Activated CD8-positive, alpha-beta memory T cell treated with anti-CD3 and anti-CD28 coated beads for 36 hours (primary cell): ENCODE results near the gene GIGYF2. TPM values are rescaled to one million over a fixed set of nuclear protein-coding genes. Genes with fewer than 3 reads are reported as not detected.

ENCODE experiments used
- CTCF ChIA-PET: fragments of 350-600 bp; sonication (Branson Sonifier 250); formaldehyde crosslinking; loops from one replicate; lab custom pipeline; 2021; ENCODE audit warnings: antibody characterized with exemption; lab: Charles Lee
- POLR2A ChIA-PET: fragments of 350-600 bp; sonication (Branson Sonifier 250); formaldehyde crosslinking; loops from one replicate; lab custom pipeline; 2021; ENCODE audit warnings: antibody characterized with exemption; lab: Charles Lee
- total RNA-seq, 2 experiments: library from RNA; stranded (reverse); gene quantifications; one replicate each; pipeline ENCODE4 v1.2.3, GENCODE V29; 2021

The GIGYF2 gene, protein sequence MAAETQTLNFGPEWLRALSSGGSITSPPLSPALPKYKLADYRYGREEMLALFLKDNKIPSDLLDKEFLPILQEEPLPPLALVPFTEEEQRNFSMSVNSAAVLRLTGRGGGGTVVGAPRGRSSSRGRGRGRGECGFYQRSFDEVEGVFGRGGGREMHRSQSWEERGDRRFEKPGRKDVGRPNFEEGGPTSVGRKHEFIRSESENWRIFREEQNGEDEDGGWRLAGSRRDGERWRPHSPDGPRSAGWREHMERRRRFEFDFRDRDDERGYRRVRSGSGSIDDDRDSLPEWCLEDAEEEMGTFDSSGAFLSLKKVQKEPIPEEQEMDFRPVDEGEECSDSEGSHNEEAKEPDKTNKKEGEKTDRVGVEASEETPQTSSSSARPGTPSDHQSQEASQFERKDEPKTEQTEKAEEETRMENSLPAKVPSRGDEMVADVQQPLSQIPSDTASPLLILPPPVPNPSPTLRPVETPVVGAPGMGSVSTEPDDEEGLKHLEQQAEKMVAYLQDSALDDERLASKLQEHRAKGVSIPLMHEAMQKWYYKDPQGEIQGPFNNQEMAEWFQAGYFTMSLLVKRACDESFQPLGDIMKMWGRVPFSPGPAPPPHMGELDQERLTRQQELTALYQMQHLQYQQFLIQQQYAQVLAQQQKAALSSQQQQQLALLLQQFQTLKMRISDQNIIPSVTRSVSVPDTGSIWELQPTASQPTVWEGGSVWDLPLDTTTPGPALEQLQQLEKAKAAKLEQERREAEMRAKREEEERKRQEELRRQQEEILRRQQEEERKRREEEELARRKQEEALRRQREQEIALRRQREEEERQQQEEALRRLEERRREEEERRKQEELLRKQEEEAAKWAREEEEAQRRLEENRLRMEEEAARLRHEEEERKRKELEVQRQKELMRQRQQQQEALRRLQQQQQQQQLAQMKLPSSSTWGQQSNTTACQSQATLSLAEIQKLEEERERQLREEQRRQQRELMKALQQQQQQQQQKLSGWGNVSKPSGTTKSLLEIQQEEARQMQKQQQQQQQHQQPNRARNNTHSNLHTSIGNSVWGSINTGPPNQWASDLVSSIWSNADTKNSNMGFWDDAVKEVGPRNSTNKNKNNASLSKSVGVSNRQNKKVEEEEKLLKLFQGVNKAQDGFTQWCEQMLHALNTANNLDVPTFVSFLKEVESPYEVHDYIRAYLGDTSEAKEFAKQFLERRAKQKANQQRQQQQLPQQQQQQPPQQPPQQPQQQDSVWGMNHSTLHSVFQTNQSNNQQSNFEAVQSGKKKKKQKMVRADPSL (N-terminal part only)
- 10 to 100 TPM; 49.9 to 54.0 TPM for total RNA-seq

DNA sequence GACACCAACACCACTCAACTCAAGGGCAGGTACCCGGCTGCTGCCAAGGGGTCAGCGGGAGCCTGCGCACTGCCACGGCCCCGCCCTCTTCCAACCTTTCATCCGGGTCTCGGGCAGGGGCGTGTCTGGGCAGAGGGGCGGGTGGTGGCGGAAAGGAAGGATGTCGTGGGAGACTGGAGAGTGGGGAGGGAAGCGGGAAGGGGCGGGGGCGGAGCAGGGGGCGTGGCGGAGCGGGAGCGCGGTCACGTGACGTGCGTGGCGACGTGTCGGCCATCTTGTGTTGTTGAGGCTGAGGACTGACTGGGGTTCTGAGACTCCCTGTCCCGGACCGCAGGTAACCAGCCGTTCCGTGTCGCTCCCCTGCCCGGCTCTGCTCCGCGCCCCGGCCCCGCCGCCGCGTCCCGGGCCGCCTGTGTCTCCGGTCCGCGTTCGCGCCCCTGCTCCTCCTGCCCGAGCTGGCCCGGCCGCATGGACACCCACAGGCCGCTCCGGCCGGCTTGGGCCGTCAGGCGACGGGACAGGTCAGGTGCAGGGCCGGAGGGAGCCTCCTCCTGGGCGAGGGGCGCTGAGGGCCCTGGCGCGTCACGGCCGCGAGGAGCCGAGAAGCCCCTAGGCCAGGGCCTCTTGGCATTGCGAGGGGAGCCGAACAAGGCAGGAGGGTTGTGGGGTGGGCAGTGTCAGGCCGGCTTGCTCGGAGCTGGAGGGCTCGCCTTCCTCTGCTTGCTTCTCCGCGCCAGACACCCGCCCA lies at the start of gene GIGYF2:
GIGYF2 (plus strand) TSS at position 273 of the 748 bp plus-strand sequence. CDS start 37,867 bp downstream, outside the sequence.
- ChIA-PET CTCF (no interaction called here), POLR2A (interaction anchor here (0.6 kb wide), 1 partner anchor 12 kb away, joined by 7 read pairs; no protein-coding TSS in a partner anchor)

DNA sequence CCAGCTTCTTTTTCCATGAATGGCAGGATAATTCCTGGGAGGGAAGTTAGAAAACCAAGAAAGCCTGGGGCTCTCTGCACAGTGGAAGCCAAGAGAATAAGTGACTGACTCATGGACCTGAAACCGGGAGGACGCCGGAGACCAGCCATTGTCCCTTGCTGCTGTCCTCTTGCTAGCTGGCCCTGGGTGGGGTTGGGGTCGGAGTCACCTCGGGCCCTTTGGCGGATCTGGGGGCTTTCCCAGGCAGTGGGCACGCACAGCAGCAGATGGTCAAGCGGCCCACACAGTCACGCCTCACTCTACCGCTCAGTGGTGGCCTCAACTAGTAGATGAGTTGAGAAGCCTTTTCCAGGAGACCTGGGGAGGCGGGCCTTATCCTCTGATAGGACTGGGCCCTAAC lies 48.1 kb upstream of the GIGYF2 start:
- POLR2A ChIA-PET = no interaction called here
- CTCF ChIA-PET = no interaction called here

DNA sequence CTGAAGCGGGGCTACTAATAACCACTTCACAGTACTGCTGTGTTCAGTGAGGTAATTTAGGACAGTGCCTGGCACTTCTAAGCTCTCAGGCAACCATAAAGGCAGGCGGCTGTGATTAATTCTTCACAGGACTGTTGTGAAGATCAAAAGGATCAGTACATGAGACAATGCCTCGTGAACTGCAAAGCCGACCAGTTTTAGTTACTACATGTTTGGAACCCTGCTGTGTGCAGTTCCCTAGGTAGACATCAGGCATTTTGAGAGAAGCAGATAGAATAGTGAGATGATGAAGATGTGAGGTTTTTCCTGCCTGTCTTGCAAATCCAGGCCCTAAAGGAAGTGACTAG lies 44.7 kb upstream of the GIGYF2 start:
- ChIA-PET POLR2A (no interaction called here), CTCF (no interaction called here)

DNA sequence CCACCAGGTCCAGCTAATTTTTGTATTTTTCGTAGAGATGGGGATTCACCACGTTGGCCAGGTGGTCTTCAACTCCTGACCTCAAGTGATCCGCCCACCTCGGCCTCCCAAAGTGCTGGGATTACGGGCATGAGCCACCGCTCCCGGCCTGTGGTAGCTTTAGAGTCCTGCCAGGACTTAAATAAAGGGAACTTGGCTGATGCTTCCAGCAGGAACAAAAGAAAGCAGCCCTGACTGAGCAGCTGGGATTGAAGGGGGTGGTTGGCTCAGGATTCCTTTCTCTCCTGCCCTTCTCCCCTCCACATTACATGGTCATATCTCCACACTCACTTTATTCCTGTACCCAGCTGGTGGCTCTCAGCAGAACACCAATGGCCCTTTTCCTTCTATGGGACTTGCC lies 43.7 kb upstream of the GIGYF2 start:
- CTCF ChIA-PET = interaction anchor here (0.7 kb wide), 1 partner anchor 10 kb away, joined by 4 read pairs; no protein-coding TSS in a partner anchor

DNA sequence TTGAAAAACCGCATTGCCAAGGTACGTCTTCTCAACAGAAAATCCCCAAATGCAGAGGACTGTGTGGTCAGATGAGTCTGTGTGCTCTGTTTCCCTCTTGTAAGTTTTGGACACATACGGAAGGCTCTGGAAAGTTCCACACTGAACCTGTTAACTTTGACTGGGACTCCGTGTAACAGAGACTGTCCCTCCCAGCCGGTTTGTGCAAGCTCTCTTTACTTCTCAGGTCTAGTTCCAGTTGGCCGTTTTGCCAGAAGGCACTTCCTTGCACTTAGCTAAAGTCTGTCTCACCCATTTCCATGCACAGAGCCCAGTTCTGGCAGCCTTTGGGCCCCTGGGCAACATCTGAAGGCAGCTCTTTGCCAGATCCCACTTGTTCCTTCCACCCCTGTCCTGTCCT lies 41.7 kb upstream of the GIGYF2 start:
- ChIA-PET CTCF (interaction anchor here (0.6 to 0.7 kb wide), 2 partner anchors 9 to 18 kb away, joined by 3 read pairs; no protein-coding TSS in a partner anchor), POLR2A (interaction anchor here (0.7 kb wide), 1 partner anchor 285 kb away, joined by 3 read pairs; no protein-coding TSS in a partner anchor)

More for the DNA sequence above, 43.7 kb upstream of the GIGYF2 start:
- POLR2A ChIA-PET = no interaction called here

DNA sequence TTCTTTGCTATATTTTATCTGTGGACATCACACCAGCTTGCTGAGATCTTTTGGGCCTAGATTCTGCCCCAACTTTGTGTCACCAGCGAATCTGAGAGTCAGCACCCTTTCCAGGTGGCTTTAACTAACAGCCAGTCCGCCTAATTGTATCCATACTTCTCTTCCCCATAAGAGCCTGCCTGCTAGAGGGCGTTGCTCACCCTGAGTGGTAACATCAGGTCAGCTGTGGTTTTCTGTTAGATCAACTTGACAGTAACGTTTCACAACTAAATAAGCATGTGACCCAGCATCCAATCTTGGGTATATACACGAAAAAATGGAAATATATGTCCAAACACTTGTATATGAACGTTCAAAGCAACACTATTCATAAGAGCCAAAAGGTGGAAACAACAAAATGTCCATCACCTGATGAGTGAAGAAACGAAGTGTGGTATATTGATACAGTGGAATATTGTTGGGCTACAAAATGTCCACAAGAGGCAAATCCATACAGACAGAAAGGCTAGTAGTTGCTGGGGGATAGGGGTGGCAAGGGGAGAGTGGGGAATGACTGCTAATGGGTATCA lies 38.8 kb upstream of the GIGYF2 start:
- POLR2A ChIA-PET = no interaction called here
- CTCF ChIA-PET = no interaction called here

DNA sequence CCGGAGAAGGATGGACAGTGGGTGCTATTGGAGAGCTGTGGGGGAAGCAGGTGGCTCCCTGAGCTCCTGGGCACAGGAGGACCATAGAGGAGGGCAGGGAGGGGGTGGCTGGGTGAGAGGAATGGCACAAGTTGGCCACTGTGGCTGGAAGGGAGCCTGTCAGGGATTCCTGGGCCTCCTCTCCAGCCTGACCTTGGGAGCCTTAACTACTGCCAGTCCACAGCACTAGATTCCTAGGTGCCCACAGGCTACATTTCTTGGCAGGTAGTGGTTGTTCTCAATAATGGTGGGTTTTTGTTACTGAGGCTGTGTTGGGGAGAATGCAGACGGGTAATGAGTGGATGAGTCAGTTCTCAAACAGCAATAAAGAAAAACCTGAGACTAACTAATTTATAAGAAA lies 37.8 kb upstream of the GIGYF2 start:
- POLR2A ChIA-PET = no interaction called here
- CTCF ChIA-PET = no interaction called here

DNA sequence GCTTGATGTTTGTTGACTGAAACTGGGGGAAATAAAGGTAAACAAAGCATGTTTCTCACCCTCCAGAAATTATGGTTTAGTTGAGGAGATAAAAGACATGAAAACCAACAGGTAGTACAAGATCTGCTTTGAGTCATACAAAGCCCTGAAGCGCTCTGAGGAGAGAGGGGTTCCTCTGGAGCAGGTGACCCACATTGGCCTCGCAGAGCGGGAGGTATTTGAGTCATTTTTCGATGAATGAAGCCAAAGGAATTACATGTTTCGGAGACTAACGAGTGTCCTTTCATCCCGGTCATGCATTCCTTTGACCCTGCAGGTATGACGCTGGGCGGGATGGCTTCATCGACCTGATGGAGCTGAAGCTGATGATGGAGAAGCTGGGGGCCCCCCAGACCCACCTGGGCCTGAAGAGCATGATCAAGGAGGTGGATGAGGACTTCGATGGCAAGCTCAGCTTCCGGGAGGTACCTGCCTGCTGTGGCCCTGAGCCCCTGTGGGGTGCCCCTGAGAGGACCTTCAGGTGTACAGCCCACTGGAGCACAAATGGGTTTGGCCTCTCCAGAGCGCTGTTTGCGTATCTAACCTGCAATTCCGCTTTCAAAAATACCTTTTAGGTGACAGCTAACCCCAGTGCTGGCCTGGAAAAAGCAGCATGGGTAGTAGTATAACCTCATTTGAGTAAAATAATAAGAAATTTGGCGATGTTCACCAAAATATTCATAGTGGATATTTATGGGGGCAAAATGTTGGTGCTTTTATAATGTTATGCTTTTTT lies 34.5 kb upstream of the GIGYF2 start:
- POLR2A ChIA-PET = no interaction called here
- CTCF ChIA-PET = no interaction called here

DNA sequence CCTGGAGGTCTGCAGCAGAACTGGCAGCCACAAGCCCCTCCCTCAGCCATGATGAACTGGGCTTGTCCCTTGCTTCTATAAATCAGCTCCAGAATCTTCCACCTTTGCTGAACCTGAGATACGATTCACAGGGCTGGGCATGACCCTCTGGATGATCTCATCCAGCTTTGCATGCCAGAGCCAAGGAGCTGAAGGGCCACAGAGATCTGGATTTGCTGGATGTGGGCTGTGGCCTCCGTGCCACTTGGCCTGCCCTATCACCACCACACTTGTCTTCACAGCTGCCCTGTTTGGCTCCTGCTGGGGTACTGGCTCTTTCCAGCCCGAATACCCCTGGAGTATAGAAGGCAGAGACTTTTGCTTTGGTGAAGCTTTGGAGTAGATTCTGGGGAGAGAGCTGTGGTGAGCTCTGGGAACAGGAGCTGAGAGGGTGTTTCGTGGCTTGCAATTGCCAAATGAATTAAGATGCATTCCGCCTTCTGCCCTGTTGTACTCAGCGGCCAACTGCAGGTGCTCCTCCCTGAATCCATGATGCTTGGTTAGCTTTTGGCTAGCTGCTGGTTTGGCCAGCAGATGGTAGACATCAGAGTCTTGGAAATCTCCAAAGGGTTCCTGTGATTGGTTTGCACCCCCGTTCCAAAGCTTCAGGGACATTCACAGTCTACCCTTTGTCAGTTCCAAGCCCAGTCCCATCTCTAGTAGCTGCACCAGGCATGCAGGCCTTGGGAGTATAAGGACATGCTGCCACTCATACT lies 30.9 kb upstream of the GIGYF2 start:
- ChIA-PET CTCF (no interaction called here), POLR2A (interaction anchor here (0.6 kb wide), 1 partner anchor 23 kb away, joined by 3 read pairs; no protein-coding TSS in a partner anchor)

DNA sequence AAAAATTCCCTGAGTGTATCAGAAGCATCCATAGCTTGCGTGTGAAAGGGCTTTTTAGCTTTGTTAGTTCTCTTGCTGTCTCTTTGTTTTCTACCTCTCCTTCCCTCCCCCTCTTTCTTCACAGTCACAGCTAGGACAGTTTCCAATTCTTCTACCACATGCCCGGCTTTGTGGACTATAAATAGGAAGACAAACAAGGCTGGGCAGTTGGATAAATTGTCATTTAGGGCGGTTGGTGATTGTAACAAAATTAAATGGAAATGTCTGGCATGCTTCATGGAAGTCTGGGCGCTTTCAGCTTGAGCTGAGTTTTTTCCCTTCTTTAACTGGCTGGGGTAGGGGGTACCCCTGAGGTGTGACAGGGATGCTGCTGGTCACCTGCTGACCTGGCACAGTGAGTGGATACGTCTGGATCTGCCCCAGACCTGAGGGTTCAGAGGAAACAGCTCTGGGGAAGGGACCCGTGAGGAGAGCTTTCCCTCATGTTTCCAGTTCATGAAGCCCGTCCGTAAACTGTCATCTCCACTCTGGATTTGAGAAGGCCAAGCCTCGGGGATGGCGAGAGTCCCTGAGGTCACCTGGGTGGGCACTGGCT lies 29.0 kb upstream of the GIGYF2 start:
- POLR2A ChIA-PET = no interaction called here
- CTCF ChIA-PET = interaction anchor here (1.0 kb wide), 1 partner anchor 56 kb away, joined by 3 read pairs; no protein-coding TSS in a partner anchor

DNA sequence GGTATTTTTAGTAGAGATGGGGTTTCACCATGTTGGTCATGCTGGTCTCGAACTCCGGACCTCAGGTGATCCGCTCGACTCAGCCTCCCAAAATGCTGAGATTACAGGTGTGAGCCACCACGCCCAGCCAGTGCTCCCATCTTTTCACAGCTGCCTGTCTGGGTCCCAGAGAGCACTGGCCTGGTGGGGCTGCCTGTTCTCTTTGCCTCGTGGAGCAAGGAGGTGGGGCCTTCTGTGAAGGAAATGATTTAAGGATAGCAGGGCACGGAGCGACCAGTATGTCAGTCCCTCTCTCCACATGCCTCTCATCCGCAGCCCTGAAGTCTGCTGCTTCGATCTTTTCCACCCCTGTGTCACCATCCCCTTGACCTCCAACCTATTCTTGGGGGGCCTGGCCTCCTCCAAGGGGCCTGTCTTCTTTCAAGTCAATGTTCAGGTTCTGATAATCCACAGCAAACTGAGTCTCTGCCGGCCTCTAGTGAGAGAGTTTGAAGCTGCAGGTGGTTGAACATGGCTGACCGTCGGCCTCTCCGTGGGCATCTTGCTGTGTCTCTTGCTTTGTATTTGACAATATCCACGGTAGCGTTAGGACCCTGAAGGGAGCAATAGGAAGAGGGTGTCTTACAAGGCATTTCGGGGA lies 28.2 kb upstream of the GIGYF2 start:
- CTCF ChIA-PET = interaction anchor here (1.0 kb wide), 1 partner anchor 57 kb away, joined by 3 read pairs; no protein-coding TSS in a partner anchor
- POLR2A ChIA-PET = no interaction called here

DNA sequence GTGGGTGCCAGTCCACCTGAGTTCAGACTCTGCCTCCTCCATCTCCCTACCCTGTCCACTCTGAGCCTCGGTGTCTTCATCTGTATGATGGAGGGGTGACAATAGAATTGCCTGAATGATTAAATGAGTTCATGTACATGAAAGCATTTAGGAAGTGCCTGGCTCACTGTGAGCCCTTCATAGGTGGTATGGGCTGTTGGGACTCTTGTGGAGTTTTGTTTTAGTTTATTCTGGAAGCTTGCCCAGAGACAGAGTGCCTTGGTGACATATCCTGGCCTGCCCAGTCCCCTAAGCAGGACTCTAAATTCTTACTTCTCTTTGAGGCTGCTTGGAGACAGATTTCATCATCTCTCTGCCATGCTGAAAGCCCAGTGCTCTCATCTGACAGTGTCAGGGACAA lies 24.5 kb upstream of the GIGYF2 start:
- CTCF ChIA-PET = interaction anchor here (0.6 kb wide), 1 partner anchor 97 kb away, joined by 5 read pairs; no protein-coding TSS in a partner anchor

DNA sequence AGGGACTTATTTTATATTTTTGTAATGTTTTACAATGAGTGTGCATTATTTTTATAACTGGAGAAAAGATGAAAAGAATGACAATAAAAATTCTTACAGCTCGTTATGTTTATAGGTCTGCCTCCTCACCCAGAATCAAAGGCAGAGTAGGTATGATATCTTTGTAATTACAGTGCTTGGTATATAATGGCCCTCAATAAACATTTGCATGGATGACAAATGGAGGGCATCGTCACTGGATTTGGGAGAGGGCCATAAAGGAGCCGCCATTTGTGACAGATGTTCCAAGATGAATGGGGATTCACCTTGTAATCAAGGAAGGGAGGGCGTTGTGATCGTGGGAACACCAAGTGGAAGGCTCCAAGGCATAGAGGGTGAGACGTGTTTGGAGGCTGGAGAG lies 22.6 kb upstream of the GIGYF2 start:
- ChIA-PET CTCF (no interaction called here), POLR2A (no interaction called here)

More for the DNA sequence above, 24.5 kb upstream of the GIGYF2 start:
- POLR2A ChIA-PET = no interaction called here

DNA sequence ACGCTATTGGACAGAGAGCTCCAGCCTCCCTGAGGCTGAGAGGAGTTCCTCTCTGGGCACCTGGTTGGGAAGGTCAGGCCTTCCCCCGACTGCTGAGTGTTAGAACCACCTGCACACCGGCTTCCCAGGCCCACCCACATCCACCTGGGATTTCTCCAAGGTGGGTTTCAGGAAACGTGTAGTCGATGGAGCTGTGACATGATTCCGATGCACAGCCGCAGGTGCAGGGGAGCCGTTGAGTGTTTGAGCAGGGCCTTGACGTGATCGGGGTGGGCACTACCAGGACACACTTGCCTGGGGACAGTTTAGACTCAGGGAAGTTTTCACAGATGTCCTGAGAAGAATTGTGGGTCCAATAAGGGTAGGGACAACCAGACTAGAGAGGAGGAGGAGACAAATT lies 21.8 kb upstream of the GIGYF2 start:
- ChIA-PET POLR2A (no interaction called here), CTCF (no interaction called here)

DNA sequence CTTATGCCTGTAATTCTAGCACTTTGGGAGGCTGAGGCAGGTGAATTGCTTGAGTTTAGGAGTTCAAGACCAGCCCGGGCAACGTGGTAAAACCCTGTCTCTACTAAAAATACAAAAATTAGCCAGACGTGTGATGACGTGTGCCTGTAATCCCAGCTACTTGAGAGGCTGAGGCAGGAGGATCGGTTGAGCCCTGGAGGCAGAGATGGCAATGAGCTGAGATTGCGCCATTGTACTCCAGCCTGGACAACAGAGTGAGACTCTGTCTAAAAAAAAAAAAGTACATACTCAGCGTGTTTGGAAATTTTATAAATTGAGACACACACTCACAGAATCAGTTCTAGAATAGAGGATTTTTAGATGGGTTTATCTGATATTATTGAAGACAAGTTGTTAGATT lies 17.1 kb upstream of the GIGYF2 start:
- CTCF ChIA-PET = no interaction called here
- POLR2A ChIA-PET = no interaction called here

DNA sequence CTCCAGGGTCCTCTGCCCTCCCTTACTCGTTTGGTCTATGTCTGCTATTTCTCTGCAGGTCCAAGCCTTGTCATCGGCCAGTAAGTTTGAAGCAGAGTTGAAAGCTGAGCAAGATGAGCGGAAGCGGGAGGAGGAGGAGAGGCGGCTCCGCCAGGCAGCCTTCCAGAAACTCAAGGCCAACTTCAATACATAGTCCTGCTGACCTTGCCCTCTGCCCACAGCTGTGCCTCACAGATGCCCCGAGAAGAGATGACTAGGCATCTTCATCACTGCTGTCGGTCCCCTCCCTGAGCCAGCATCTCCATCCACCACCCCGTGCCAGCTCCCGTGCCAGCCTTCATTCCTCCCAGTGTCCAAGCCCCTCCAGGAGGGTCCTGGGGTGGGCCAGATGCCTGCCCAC lies 15.6 kb upstream of the GIGYF2 start:
- CTCF ChIA-PET = no interaction called here
- POLR2A ChIA-PET = no interaction called here
